ENCODE data around the gene RGPD8. TPM values are rescaled to one million over a fixed set of nuclear protein-coding genes. Genes with fewer than 3 reads are reported as not detected.
"Not testable (repeated sequence)": the region's sequence is repeated elsewhere in the genome, so short reads cannot be mapped to it uniquely, and the experiment has no call there.

Gene RGPD8
- total RNA-seq = 15.8 and 16.5 TPM in 2 replicates

GRCh38 chr2:112433480-112433879, at the start of gene RGPD8:
TSS of gene RGPD8 (minus strand) at chr2:112433645. CDS start at chr2:112433453, 192 bp downstream.
- not testable (repeated sequence) for H3K9me3 Mint-ChIP-seq; H3K27me3 Mint-ChIP-seq (ENCODE audit: insufficient read depth); H3K36me3 Mint-ChIP-seq (ENCODE audit: low read depth)
- peak; percentile 90 for DNase-seq (ENCODE audit: low spot score)
- Mint-ChIP-seq H3K27ac (peak within 1 kb of the TSS; percentile 79), H3K4me3 (peak within 1 kb of the TSS; percentile 89), H3K4me1 (ENCODE audit: low read depth) (peaks cover 18% of the 10 kb centered on the region)
- intact Hi-C loops (cut with micrococcal nuclease) = loop anchor here (10.0 kb wide), 2 partner anchors 99 to 549 kb away; partner anchors contain the start of gene ANAPC1

- intact Hi-C loops (cut with micrococcal nuclease) = loop anchor here (5.0 kb wide), 5 partner anchors 226 to 361 kb away; partner anchors contain the start of genes CKAP2L and ZC3H8
- H3K4me3 Mint-ChIP-seq = peak overlapping the region; percentile 93
- peaks cover 51% of the 10 kb centered on the region for H3K4me1 Mint-ChIP-seq (ENCODE audit: low read depth)
- peaks cover 2% of the 10 kb centered on the region for H3K27me3 Mint-ChIP-seq (ENCODE audit: insufficient read depth)
- no peaks in the 10 kb centered on the region for H3K9me3 Mint-ChIP-seq
- peak overlapping the region; percentile 91 for H3K27ac Mint-ChIP-seq
- H3K36me3 Mint-ChIP-seq (ENCODE audit: low read depth) = peaks cover 26% of the 10 kb centered on the region
- DNase-seq (ENCODE audit: low spot score) = no peak
These were observed 49.6 kb upstream of the RGPD8 start for GRCh38 chr2:112483042-112483473.

- peaks cover 22% of the 10 kb centered on the region for H3K36me3 Mint-ChIP-seq (ENCODE audit: low read depth)
- peaks cover 51% of the 10 kb centered on the region for H3K4me1 Mint-ChIP-seq (ENCODE audit: low read depth)
- H3K27me3 Mint-ChIP-seq (ENCODE audit: insufficient read depth) = peaks cover 2% of the 10 kb centered on the region
- no peaks in the 10 kb centered on the region for H3K9me3 Mint-ChIP-seq
- intact Hi-C loops (cut with micrococcal nuclease) = loop anchor here (5.0 kb wide), 5 partner anchors 225 to 360 kb away; partner anchors contain the start of genes CKAP2L and ZC3H8
- H3K27ac Mint-ChIP-seq = peak overlapping the region; percentile 91
- peak overlapping the region; percentile 93 for H3K4me3 Mint-ChIP-seq
- peak; percentile 19 for DNase-seq (ENCODE audit: low spot score)
These were observed 49.0 kb upstream of the RGPD8 start for GRCh38 chr2:112482309-112483041.

- Mint-ChIP-seq H3K36me3 (ENCODE audit: low read depth) (peaks cover 18% of the 10 kb centered on the region), H3K4me1 (ENCODE audit: low read depth) (peaks cover 46% of the 10 kb centered on the region), H3K4me3 (peak within 1 kb of the TSS; percentile 93), H3K27me3 (ENCODE audit: insufficient read depth) (peaks cover 4% of the 10 kb centered on the region), H3K27ac (peak within 1 kb of the TSS; percentile 96), H3K9me3 (no peaks in the 10 kb centered on the region)
- intact Hi-C loops (cut with micrococcal nuclease) = loop anchor here (1.0 to 5.0 kb wide), 10 partner anchors 61 to 427 kb away; partner anchors contain the start of genes CHCHD5, CKAP2L, POLR1B and SLC20A1
- peak; percentile 83 for DNase-seq (ENCODE audit: low spot score)
These were observed 48.2 kb upstream of the RGPD8 start, which contains the start of gene TTL for GRCh38 chr2:112481528-112482233. TSS of gene TTL (plus strand) at chr2:112482156. CDS start at chr2:112482345, 189 bp downstream.

- Mint-ChIP-seq H3K4me1 (ENCODE audit: low read depth) (peaks cover 40% of the 10 kb centered on the region), H3K4me3 (peak overlapping the region; percentile 87), H3K36me3 (ENCODE audit: low read depth) (peaks cover 14% of the 10 kb centered on the region), H3K27me3 (ENCODE audit: insufficient read depth) (peaks cover 4% of the 10 kb centered on the region), H3K9me3 (no peaks in the 10 kb centered on the region), H3K27ac (peak overlapping the region; percentile 96)
- peak; percentile 79 for DNase-seq (ENCODE audit: low spot score)
- intact Hi-C loops (cut with micrococcal nuclease) = loop anchor here (1.0 to 5.0 kb wide), 10 partner anchors 61 to 426 kb away; partner anchors contain the start of genes CHCHD5, CKAP2L, POLR1B and SLC20A1
These were observed 47.6 kb upstream of the RGPD8 start for GRCh38 chr2:112481050-112481527.

- no peaks in the 10 kb centered on the region for H3K9me3 Mint-ChIP-seq
- peaks cover 4% of the 10 kb centered on the region for H3K27me3 Mint-ChIP-seq (ENCODE audit: insufficient read depth)
- peak overlapping the region; percentile 87 for H3K4me3 Mint-ChIP-seq
- intact Hi-C loops (cut with micrococcal nuclease) = loop anchor here (1.0 to 5.0 kb wide), 10 partner anchors 62 to 426 kb away; partner anchors contain the start of genes CHCHD5, CKAP2L, POLR1B and SLC20A1
- H3K36me3 Mint-ChIP-seq (ENCODE audit: low read depth) = peaks cover 14% of the 10 kb centered on the region
- DNase-seq (ENCODE audit: low spot score) = peak; percentile 8
- H3K27ac Mint-ChIP-seq = peak overlapping the region; percentile 68
- H3K4me1 Mint-ChIP-seq (ENCODE audit: low read depth) = peaks cover 36% of the 10 kb centered on the region
These were observed 47.1 kb upstream of the RGPD8 start for GRCh38 chr2:112480530-112481049.

- Mint-ChIP-seq H3K9me3 (no peaks in the 10 kb centered on the region), H3K4me1 (ENCODE audit: low read depth) (peaks cover 12% of the 10 kb centered on the region), H3K27ac (no peak overlapping the region), H3K36me3 (ENCODE audit: low read depth) (no peaks in the 10 kb centered on the region), H3K27me3 (ENCODE audit: insufficient read depth) (peaks cover 4% of the 10 kb centered on the region), H3K4me3 (no peak overlapping the region)
- intact Hi-C loops (cut with micrococcal nuclease) = no loop called here
- DNase-seq (ENCODE audit: low spot score) = no peak
These were observed 43.0 kb upstream of the RGPD8 start for GRCh38 chr2:112476434-112476833.

GRCh38 chr2:112474844-112475486, 41.5 kb upstream of the RGPD8 start:
- H3K36me3 Mint-ChIP-seq (ENCODE audit: low read depth) = no peaks in the 10 kb centered on the region
- no peak for DNase-seq (ENCODE audit: low spot score)
- H3K9me3 Mint-ChIP-seq = no peaks in the 10 kb centered on the region
- H3K4me3 Mint-ChIP-seq = no peak overlapping the region
- intact Hi-C loops (cut with micrococcal nuclease) = no loop called here
- no peak overlapping the region for H3K27ac Mint-ChIP-seq
- peaks cover 4% of the 10 kb centered on the region for H3K27me3 Mint-ChIP-seq (ENCODE audit: insufficient read depth)
- no peaks in the 10 kb centered on the region for H3K4me1 Mint-ChIP-seq (ENCODE audit: low read depth)

GRCh38 chr2:112472547-112473263, 39.3 kb upstream of the RGPD8 start:
- Mint-ChIP-seq H3K27me3 (ENCODE audit: insufficient read depth) (peaks cover 16% of the 10 kb centered on the region), H3K36me3 (ENCODE audit: low read depth) (no peaks in the 10 kb centered on the region), H3K4me3 (no peak overlapping the region), H3K4me1 (ENCODE audit: low read depth) (no peaks in the 10 kb centered on the region), H3K9me3 (no peaks in the 10 kb centered on the region), H3K27ac (no peak overlapping the region)
- no peak for DNase-seq (ENCODE audit: low spot score)
- intact Hi-C loops (cut with micrococcal nuclease) = no loop called here

- Mint-ChIP-seq H3K9me3 (no peaks in the 10 kb centered on the region), H3K4me1 (ENCODE audit: low read depth) (no peaks in the 10 kb centered on the region), H3K4me3 (no peak overlapping the region), H3K27ac (no peak overlapping the region), H3K36me3 (ENCODE audit: low read depth) (no peaks in the 10 kb centered on the region), H3K27me3 (ENCODE audit: insufficient read depth) (peaks cover 46% of the 10 kb centered on the region)
- intact Hi-C loops (cut with micrococcal nuclease) = no loop called here
- DNase-seq (ENCODE audit: low spot score) = no peak
These were observed 31.9 kb upstream of the RGPD8 start for GRCh38 chr2:112465382-112465781.

GRCh38 chr2:112463256-112463655, 29.8 kb upstream of the RGPD8 start:
- H3K9me3 Mint-ChIP-seq = no peaks in the 10 kb centered on the region
- no peaks in the 10 kb centered on the region for H3K4me1 Mint-ChIP-seq (ENCODE audit: low read depth)
- H3K36me3 Mint-ChIP-seq (ENCODE audit: low read depth) = no peaks in the 10 kb centered on the region
- DNase-seq (ENCODE audit: low spot score) = no peak
- H3K27ac Mint-ChIP-seq = no peak overlapping the region
- intact Hi-C loops (cut with micrococcal nuclease) = no loop called here
- peaks cover 35% of the 10 kb centered on the region for H3K27me3 Mint-ChIP-seq (ENCODE audit: insufficient read depth)
- H3K4me3 Mint-ChIP-seq = no peak overlapping the region

- Mint-ChIP-seq H3K9me3 (no peaks in the 10 kb centered on the region), H3K4me3 (no peak overlapping the region), H3K27me3 (ENCODE audit: insufficient read depth) (peaks cover 28% of the 10 kb centered on the region), H3K36me3 (ENCODE audit: low read depth) (no peaks in the 10 kb centered on the region), H3K27ac (no peak overlapping the region), H3K4me1 (ENCODE audit: low read depth) (no peaks in the 10 kb centered on the region)
- intact Hi-C loops (cut with micrococcal nuclease) = no loop called here
- no peak for DNase-seq (ENCODE audit: low spot score)
These were observed 28.7 kb upstream of the RGPD8 start for GRCh38 chr2:112462178-112462577.
